ENCODE measurements around the gene TMEM231. TPM values are rescaled to one million over a fixed set of nuclear protein-coding genes. Genes with fewer than 3 reads are reported as not detected.

The TMEM231 gene
- total and polyA plus RNA-seq, 2 of the 8 experiments (the other 6 are each of a cell fraction or from before 2014, with no cell fraction given) = 8.3 to 26.7 TPM

GRCh38 chr16:75603241-75603640 lies 47.2 kb upstream of the TMEM231 start:
- no peak overlapping the region for H2BK120ac ChIP-seq (replicated peaks; ENCODE audit: low read depth, low read length)
- H3K9ac ChIP-seq (replicated peaks in 1 of 4; ENCODE audit: extremely low read depth in 1 of 4, low read depth in 3 of 4, low read length in 3 of 4) = no peak overlapping the region
- CTCF ChIA-PET (ENCODE audit: partially characterized antibody) = no interaction called here
- no peak overlapping the region for H2AFZ ChIP-seq (ENCODE audit: low read length)
- H2BK12ac ChIP-seq (ENCODE audit: low read depth, low read length) = no peak overlapping the region
- H3K23me2 ChIP-seq (ENCODE audit: low read depth, low read length) = no peaks in the 10 kb centered on the region
- H3K36me3 ChIP-seq (ENCODE audit: control insufficient read depth in 2 of 4, insufficient read depth in 4 of 4, low read length in 3 of 4) = peaks cover 15 to 57% (median 44%) of the 10 kb centered on the region in 4 experiments; a peak in 7 of 8 replicates
- H2BK20ac ChIP-seq (ENCODE audit: low read length) = no peak overlapping the region
- H3K18ac ChIP-seq (ENCODE audit: extremely low read depth, low read length) = no peak overlapping the region
- no peak overlapping the region for H3K14ac ChIP-seq (ENCODE audit: insufficient read length)
- no peak for DNase-seq (ENCODE audit: low read depth in 1 of 2, low spot score in 2 of 2)
- H4K20me1 ChIP-seq (replicated peaks in 1 of 2; ENCODE audit: control insufficient read depth in 1 of 2, insufficient read depth in 2 of 2, low read length in 2 of 2) = no peaks in the 10 kb centered on the region
- H3K79me2 ChIP-seq (ENCODE audit: control insufficient read depth in 1 of 2, insufficient read depth in 2 of 2, low read length in 2 of 2) = no peaks in the 10 kb centered on the region
- H2BK5ac ChIP-seq (ENCODE audit: low read depth, low read length) = no peak overlapping the region
- H4K91ac ChIP-seq (replicated peaks; ENCODE audit: insufficient read length, low read length) = no peak overlapping the region
- no peaks in the 10 kb centered on the region for H3K27me3 ChIP-seq (replicated peaks in 1 of 4; ENCODE audit: control insufficient read depth in 3 of 4, extremely low read depth in 1 of 4, insufficient read depth in 3 of 4, low read length in 3 of 4)
- POLR2A ChIA-PET (ENCODE audit: partially characterized antibody) = no interaction called here
- no peak overlapping the region for H2BK15ac ChIP-seq (ENCODE audit: low read length)
- no peak overlapping the region for H3K27ac ChIP-seq (ENCODE audit: low read depth, low read length)
- no peak overlapping the region for H4K5ac ChIP-seq (ENCODE audit: insufficient read length, low read depth, low read length)
- no peak overlapping the region for H2AK5ac ChIP-seq (ENCODE audit: low read depth, low read length)
- TF ChIP-seq ATF3 (IDR thresholded peaks at IDR 0.05; ENCODE audit: insufficient read depth, low read depth, low read length) = no peak
- no peak for TF ChIP-seq BCL11A (IDR thresholded peaks at IDR 0.05; ENCODE audit: low read depth in 2 of 2, low read length in 2 of 2)
- TF ChIP-seq YY1 (IDR thresholded peaks at IDR 0.05; ENCODE audit: low read depth, low read length) = no peak
- TF ChIP-seq GABPA (IDR thresholded peaks at IDR 0.05; ENCODE audit: borderline replicate concordance, insufficient read depth, low read length) = no peak
- no peak for TF ChIP-seq PHF8 (conservative IDR thresholded peaks at IDR 0.05; ENCODE audit: low read depth, low read length)
- WGBS, 2 experiments (ENCODE audit: extremely low coverage in 1 of 2, insufficient coverage in 1 of 2, insufficient read length in 1 of 2, insufficient replicate concordance in 2 of 2, low coverage in 1 of 2, low lambda C conversion rate in 2 of 2, missing lambda C conversion rate in 1 of 2) = 85% methylated on average over 4 of the region's 4 CpGs; no CpG with 5 or more reads in 1 of the 2 experiments
- H3K9me3 ChIP-seq (ENCODE audit: insufficient read depth in 2 of 2, low read depth in 1 of 2, low read length in 1 of 2) = peaks cover 5 to 9% of the 10 kb centered on the region in 2 experiments; a peak in 3 of 4 replicates
- no peak overlapping the region for H3K23ac ChIP-seq (ENCODE audit: insufficient read length)
- H3K4ac ChIP-seq (replicated peaks; ENCODE audit: insufficient read length, low read depth, low read length) = no peak overlapping the region
- no peak overlapping the region for H3K56ac ChIP-seq (replicated peaks; ENCODE audit: insufficient read length, low read depth, low read length)
- no peak for FAIRE-seq
- H3K4me3 ChIP-seq (ENCODE audit: extremely low read depth in 1 of 4, insufficient read depth in 2 of 4, low read depth in 3 of 4, low read length in 4 of 4) = no peak overlapping the region
- no peaks in the 10 kb centered on the region for H3K79me1 ChIP-seq (ENCODE audit: low read depth, low read length)
- no peak overlapping the region for H3K4me2 ChIP-seq (ENCODE audit: insufficient read depth in 1 of 2, low read depth in 2 of 2, low read length in 2 of 2)
- no peak overlapping the region for H4K8ac ChIP-seq (ENCODE audit: extremely low read depth, insufficient read depth, low read length)
- no peaks in the 10 kb centered on the region for H3K4me1 ChIP-seq (replicated peaks in 1 of 4; ENCODE audit: control insufficient read depth in 3 of 4, insufficient read depth in 4 of 4, low read length in 3 of 4)
